ENCODE measurements around the gene PDE3B. TPM values are rescaled to one million over a fixed set of nuclear protein-coding genes. Genes with fewer than 3 reads are reported as not detected.
"Not testable (repeated sequence)": the region's sequence is repeated elsewhere in the genome, so short reads cannot be mapped to it uniquely, and the experiment has no call there.

The PDE3B gene
- total RNA-seq, 4 donors from 2014 or later, result 13.3 to 23.3 (median 21.5) TPM

GRCh38 chr11:14872032-14872431, 228.4 kb downstream of the PDE3B start:
- no peak overlapping the region for H3K27ac ChIP-seq (replicated peaks in 1 of 4)
- intact Hi-C loops (cut with DNase I), result no loop called here
- H3K4me3 ChIP-seq, result no peak overlapping the region
- H3K4me1 ChIP-seq, result no peaks in the 10 kb centered on the region
- H3K27me3 ChIP-seq, result no peaks in the 10 kb centered on the region
- TF ChIP-seq EP300 (IDR thresholded peaks at IDR 0.05) (no peak), POLR2A (IDR thresholded peaks at IDR 0.05; ENCODE audit: low read depth) (no peak), CTCF (IDR thresholded peaks at IDR 0.05) (no peak), POLR2AphosphoS5 (IDR thresholded peaks at IDR 0.05) (no peak)
- DNase-seq (ENCODE audit: extremely low spot score), result no peak
- peaks cover 0 to 41% (median 12%) of the 10 kb centered on the region in 4 donors for H3K36me3 ChIP-seq
- no peaks in the 10 kb centered on the region for H3K9me3 ChIP-seq

- no peak overlapping the region for H3K4me3 ChIP-seq
- peaks cover 8 to 46% (median 19%) of the 10 kb centered on the region in 4 donors for H3K36me3 ChIP-seq
- H3K9me3 ChIP-seq, result no peaks in the 10 kb centered on the region
- TF ChIP-seq CTCF (IDR thresholded peaks at IDR 0.05), result no peak
- TF ChIP-seq POLR2A (IDR thresholded peaks at IDR 0.05; ENCODE audit: low read depth), result no peak
- TF ChIP-seq EP300 (IDR thresholded peaks at IDR 0.05), result no peak
- TF ChIP-seq POLR2AphosphoS5 (IDR thresholded peaks at IDR 0.05), result no peak
- H3K4me1 ChIP-seq, result no peaks in the 10 kb centered on the region
- 82% methylated on average over 4 of the region's 4 CpGs for WGBS
- H3K27me3 ChIP-seq, result no peaks in the 10 kb centered on the region
- no peak for DNase-seq (ENCODE audit: extremely low spot score)
- intact Hi-C loops (cut with DNase I), result no loop called here
- no peak overlapping the region for H3K27ac ChIP-seq (replicated peaks in 1 of 4)
Observed at GRCh38 chr11:14873632-14874031, 230.0 kb downstream of the PDE3B start.

DNA sequence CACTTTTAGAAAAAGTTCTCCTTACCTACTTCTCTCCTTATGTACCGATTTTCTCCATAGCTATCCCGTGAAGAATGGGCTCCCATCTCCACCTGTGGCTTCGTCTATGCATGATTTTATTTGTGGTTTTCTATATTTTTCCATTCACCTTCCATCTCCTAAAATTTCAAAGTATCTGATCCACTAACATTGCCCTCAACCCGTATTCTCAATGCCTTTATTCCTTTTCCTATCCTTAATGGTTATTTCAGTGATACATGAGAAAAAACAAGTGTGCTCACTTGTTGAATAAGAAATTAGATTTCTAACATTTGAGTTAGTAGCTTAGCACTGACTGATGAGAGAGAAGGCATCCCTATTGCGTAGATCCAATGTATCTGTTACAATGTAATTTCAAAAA, 231.6 kb downstream of the PDE3B start:
- no peaks in the 10 kb centered on the region for H3K27me3 ChIP-seq
- no peak for DNase-seq (ENCODE audit: extremely low spot score)
- peaks cover 0 to 48% (median 22%) of the 10 kb centered on the region in 4 donors for H3K36me3 ChIP-seq
- TF ChIP-seq CTCF (IDR thresholded peaks at IDR 0.05) (no peak), POLR2AphosphoS5 (IDR thresholded peaks at IDR 0.05) (no peak), POLR2A (IDR thresholded peaks at IDR 0.05; ENCODE audit: low read depth) (no peak), EP300 (IDR thresholded peaks at IDR 0.05) (no peak)
- H3K9me3 ChIP-seq, result no peaks in the 10 kb centered on the region
- intact Hi-C loops (cut with DNase I), result no loop called here
- H3K4me3 ChIP-seq, result no peak overlapping the region
- no peaks in the 10 kb centered on the region for H3K4me1 ChIP-seq
- 96% methylated on average over 5 of the region's 5 CpGs for WGBS
- no peak overlapping the region for H3K27ac ChIP-seq (replicated peaks in 1 of 4)

DNA sequence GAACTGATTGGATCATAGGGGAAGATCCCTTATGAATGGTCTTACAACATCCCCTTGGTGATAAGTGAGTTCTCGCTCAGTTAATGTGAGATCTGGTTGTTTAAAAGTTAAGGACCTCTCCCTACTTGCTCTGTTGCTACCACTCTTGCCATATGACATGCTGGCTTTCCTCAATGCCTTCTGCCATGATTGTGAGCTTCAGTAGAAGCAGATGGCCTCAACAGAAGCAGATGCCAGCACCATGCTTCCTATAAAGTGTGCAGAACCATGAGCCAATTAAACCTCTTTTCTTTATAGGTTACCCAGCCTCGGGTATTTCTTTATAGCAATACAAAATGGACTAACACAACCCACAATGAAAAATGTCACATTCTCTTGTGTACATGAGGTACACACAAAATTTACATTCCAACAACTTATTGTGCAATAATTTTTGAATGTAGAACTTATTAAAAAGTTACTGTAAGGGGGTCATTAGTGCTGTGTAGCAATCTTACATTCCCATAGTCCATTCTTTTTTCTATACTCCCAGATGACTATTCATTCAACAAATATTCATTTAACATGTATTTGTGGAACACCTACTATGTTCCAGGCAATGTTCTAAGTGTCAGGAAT, 238.1 kb downstream of the PDE3B start:
- no peaks in the 10 kb centered on the region for H3K27me3 ChIP-seq
- no peak overlapping the region for H3K4me3 ChIP-seq
- intact Hi-C loops (cut with DNase I), result no loop called here
- peaks cover 4 to 36% (median 19%) of the 10 kb centered on the region in 4 donors for H3K36me3 ChIP-seq
- no peak overlapping the region for H3K27ac ChIP-seq (replicated peaks in 1 of 4)
- H3K9me3 ChIP-seq, result no peaks in the 10 kb centered on the region
- WGBS, result 98% methylated on average over 2 of the region's 2 CpGs
- no peak for DNase-seq (ENCODE audit: extremely low spot score)
- TF ChIP-seq EP300 (IDR thresholded peaks at IDR 0.05) (no peak), POLR2AphosphoS5 (IDR thresholded peaks at IDR 0.05) (no peak), CTCF (IDR thresholded peaks at IDR 0.05) (no peak)
- H3K4me1 ChIP-seq, result no peaks in the 10 kb centered on the region

- peaks cover 4 to 31% (median 16%) of the 10 kb centered on the region in 4 donors for H3K36me3 ChIP-seq
- no peak overlapping the region for H3K4me3 ChIP-seq
- H3K9me3 ChIP-seq, result no peaks in the 10 kb centered on the region
- H3K27ac ChIP-seq (replicated peaks in 1 of 4), result no peak overlapping the region
- no peak for TF ChIP-seq POLR2A (IDR thresholded peaks at IDR 0.05; ENCODE audit: low read depth)
- TF ChIP-seq CTCF (IDR thresholded peaks at IDR 0.05), result no peak
- TF ChIP-seq POLR2AphosphoS5 (IDR thresholded peaks at IDR 0.05), result no peak
- TF ChIP-seq EP300 (IDR thresholded peaks at IDR 0.05), result no peak
- H3K4me1 ChIP-seq, result no peaks in the 10 kb centered on the region
- no peaks in the 10 kb centered on the region for H3K27me3 ChIP-seq
- no peak for DNase-seq (ENCODE audit: extremely low spot score)
- WGBS, result 89% methylated on average over 1 of the region's 1 CpG
- intact Hi-C loops (cut with DNase I), result no loop called here
Observed at GRCh38 chr11:14882196-14882595, 238.6 kb downstream of the PDE3B start.

DNA sequence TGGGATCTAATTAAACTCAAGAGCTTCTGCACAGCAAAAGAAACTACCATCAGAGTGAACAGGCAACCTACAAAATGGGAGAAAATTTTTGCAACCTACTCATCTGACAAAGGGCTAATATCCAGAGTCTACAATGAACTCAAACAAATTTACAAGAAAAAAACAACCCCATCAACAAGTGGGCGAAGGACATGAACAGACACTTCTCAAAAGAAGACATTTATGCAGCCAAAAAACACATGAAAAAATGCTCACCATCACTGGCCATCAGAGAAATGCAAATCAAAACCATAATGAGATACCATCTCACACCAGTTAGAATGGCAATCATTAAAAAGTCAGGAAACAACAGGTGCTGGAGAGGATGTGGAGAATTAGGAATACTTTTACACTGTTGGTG, 240.1 kb downstream of the PDE3B start:
- DNase-seq (ENCODE audit: extremely low spot score); H3K4me3 ChIP-seq; H3K27me3 ChIP-seq; intact Hi-C loops (cut with DNase I); H3K4me1 ChIP-seq; H3K27ac ChIP-seq (replicated peaks in 1 of 4); H3K9me3 ChIP-seq: not testable (repeated sequence)
- H3K36me3 ChIP-seq, result peaks cover under 1 to 16% (median 4%) of the 10 kb centered on the region in 4 donors
- WGBS, result no CpG with 5 or more reads among the region's 1 CpG
